NCI-H2029 treated with DMSO at 0.1 percent for 48 hours (cell line): Measurements from ENCODE around the gene BCL2L2.
"Not testable (repeated sequence)": the region's sequence is repeated elsewhere in the genome, so short reads cannot be mapped to it uniquely, and the experiment has no call there.

Experiments used
- DNase-seq: peaks from one replicate; lab custom pipeline; 2025; lab: John Stamatoyannopoulos, UW

BCL2L2 gene

DNA sequence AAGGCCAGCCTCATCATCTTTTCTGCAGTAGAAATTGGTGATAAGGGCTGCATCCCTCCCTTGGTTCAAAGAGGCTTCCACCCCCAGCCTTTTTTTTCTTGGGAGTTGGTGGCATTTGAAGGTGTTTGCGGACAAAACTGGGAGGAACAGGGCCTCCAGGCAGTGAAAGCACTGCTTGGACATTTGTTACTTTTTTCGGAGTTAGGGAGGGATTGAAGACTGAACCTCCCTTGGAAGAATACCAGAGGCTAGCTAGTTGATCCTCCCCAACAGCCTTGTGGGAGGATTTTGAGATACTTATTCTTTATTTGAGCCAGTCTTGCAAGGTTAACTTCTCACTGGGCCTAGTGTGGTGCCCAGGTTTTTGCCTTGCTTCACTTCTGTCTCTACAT is 17.8 kb downstream of the BCL2L2 start:
- DNase-seq: no peak

DNA sequence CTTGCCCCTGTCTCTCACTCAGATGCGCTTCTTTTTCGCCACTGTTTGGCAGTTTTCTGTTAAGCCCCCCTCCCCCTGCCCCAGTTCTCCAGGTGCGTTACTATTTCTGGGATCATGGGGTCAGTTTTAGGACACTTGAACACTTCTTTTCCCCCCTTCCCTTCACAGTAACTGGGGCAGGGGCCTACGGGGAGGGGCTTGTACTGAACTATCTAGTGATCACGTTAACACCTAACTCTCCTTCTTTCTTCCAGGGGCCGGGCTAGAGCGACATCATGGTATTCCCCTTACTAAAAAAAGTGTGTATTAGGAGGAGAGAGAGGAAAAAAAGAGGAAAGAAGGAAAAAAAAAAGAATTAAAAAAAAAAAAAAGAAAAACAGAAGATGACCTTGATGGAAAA is 18.4 kb downstream of the BCL2L2 start:
- no peak for DNase-seq

DNA sequence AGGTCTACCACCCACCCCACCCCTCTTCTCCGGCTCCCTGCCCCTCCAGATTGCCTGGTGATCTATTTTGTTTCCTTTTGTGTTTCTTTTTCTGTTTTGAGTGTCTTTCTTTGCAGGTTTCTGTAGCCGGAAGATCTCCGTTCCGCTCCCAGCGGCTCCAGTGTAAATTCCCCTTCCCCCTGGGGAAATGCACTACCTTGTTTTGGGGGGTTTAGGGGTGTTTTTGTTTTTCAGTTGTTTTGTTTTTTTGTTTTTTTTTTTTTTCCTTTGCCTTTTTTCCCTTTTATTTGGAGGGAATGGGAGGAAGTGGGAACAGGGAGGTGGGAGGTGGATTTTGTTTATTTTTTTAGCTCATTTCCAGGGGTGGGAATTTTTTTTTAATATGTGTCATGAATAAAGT is 19.1 kb downstream of the BCL2L2 start:
- DNase-seq: not testable (repeated sequence)

DNA sequence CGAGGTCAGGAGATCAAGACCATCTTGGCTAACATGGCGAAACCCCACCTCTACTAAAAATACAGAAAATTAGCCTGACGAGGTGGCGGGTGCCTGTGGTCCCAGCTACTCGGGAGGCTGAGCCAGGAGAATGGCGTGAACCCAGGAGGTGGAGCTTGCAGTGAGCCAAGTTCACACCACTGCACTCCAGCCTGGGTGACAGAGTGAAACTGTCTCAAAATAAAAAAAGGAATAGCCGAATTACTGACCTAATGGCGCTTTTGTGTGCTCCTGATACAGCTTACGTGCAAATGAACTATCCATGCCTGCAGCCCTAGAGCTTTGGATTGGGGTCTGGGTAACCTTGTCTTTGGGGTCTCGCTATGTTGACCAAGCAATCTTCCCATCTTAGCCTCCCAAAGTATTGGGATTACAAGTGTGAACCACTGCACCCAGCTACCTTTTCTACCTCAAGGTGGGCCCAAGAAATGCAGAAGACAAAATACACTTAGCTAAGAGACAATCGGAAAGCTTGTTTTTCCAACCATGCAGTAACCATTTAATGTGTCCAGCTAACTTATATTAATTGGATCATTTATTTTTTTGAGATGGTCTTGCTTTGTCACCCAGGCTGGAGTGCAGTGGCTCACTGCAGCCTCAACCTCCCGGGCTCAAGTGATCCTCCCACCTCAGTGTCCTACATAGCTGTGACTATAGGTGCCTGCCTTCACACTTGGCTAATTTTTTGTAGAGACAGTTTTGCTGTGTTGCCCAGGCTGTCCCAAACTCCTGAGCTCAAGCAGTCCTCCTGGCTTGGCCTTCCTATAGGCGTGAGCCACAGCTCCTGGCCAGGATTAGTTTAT is 20.1 kb downstream of the BCL2L2 start:
- DNase-seq: no peak

DNA sequence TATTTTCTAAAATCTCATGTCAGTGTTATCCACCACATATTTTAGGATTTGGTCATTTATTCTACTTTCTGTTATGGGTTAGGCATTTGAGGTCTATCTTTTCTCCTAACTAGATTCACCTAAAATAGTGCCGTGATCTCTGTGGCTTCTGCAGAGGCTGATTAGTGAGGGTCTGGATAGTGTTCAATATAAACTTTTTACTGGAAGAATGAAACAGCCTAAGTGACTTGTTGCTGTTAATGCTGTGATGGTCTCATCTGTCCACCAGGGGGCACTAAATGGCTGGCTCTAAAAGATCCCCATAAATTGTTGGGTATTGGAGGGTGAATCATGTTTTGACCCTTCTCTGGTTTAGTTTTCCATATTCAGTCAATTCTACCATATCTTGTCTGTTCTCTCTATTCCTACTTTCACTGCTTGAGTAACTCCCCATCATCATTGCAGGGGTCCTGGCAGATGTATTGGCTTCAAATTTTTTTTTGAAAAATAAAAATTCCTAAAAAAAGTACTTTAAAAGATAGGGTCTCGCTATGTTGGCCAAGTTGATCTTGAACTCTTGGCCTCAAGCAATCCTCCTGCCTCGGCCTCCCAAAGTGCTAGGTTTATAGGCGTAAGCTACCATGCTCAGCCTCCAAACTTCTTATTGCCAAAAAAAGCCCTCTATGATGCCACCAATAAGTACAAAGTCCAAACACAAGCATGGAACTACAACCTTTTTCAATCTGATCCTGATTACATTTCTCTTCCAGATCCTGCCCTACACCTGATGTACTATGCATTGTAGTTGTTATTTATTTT is 21.5 kb downstream of the BCL2L2 start:
- DNase-seq: peak; percentile 99

DNA sequence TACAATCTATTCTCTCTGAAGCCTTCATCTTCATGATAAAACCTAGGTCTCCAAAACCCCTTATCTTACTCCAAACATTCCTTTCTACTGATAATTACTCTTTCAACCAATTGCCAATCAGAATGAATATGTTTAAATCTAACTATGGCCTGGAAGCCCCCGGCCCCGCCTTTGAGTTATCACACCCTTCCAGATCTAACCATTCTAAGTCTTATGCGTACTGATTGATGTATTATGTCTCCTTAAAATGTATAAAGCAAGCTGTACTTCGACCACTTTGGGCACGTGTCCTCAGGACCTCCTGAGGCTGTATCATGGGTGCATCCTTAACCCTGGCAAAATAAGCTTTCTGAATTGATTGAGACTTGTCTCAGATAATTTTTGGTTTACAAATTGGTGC is 29.0 kb downstream of the BCL2L2 start:
- DNase-seq: no peak

DNA sequence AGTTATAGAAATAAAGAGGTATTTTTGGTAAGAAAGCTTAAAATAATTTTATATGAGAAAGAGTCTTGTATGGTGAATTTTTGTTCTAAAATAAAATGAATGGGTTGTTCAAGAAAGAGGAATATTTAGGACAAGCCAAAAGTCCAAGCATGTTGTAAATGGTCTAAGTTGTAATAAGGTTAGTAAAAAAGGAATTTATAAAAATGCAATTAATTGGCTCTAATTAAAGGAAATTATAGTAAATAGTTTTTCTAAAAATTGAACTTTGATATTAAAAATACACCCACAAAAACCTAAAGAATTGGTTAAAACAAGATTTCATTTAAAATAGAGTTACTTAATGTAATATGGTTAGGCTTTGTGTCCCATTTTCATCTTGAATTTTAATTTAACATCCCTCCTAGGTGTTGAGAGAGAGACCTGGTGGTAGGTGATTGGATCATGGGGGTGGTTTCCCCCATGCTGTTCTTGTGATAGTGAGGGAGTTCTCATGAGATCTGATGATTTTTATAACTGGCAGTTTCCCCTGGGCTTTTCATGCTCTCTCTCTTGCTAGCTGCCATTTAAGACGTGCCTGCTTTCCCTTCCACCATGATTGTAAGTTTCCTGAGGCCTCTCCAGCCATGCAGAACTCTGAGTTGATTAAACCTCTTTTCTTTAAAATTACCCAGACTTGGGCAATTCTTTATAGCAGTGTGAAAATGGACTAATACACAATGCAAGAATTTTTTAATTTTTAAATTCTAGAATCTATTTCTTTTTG is 33.1 kb downstream of the BCL2L2 start:
- no peak for DNase-seq

DNA sequence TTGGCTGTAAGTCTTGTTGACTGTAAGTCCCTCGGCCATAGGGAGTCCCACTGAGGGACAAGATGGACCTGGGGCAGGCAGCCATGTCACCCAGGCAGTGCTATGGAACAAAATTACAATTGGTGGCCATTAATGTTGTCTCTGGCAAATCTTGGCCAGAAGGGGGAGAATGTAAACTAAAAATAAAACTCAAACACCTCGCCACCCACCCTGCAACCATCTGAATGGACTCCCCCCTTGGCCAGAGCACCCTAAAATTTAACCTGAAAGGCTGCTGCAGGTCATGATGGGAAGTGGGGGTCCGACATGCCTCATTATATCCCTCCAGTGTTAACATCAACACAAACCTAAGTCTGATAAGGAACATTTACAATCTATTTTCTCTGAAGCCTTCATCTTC is 37.8 kb downstream of the BCL2L2 start:
- DNase-seq: no peak

DNA sequence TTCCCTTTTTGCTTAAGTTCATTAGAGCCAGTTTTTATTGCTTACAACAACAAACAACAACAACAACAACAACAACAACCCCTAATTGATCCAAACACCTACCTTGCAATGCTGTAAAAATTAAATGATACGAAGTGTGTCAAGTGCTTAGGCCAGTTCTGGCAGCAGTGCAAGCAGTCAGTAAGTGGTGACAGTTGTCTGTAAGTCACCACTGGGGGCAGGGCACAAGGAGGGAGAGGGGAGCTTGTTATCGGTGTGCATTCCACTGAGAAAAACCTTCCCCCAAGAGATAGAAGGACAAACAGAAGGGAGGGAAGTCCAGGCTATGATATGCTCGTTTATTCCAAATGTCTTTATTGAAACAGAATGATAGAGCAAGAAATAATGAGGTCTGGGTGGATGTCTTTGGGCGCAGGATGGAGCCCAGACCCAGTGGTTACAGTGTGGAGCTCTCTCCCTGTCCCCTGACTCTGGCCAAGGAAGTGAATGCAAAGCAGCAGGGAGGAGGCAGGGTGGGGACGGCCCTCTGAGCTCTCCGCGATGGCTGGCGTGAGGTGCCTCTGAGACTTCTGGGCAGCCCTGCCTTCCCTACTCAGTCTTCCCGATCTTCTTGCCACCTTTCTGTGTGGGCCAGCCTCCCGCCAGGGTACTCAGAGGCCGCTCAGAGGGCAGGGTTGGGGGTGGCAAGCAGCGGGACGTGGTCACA is 39.5 kb downstream of the BCL2L2 start:
- DNase-seq: no peak

DNA sequence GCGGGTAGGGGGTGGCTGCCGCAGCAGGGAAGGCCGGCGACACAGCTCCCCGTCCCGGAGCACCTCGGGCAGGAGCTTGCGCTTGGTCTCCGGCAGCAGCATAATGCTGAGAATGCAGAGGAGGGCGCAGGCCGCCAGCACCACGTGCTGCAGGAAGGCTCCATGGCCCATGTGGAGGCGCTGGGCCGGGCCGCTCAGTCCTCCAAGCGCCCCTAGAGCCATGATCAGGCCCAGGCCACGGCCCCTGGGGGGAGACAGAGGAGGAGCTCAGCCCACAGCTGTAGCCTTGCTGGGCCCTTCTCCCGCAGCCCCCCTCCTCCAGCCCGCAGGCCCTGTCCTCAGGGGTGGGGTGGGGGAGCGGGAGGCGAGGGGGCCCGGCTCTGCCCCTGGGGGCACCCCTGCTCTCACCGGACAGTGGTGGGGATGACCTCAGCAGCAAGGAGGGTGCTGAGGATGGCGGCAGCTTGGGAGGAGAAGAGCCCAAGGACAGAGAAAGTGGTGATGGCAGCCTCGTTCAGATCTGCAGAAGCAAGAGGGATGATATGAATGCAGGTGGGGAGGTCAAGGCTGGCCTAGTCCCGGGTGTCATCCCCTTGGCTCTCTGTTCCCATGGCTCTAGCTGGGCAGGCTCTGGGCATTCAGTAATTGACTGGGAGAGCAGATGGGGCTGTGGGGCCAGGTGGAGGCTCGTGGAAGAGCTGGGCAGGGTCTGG is 40.2 kb downstream of the BCL2L2 start:
- no peak for DNase-seq

DNA sequence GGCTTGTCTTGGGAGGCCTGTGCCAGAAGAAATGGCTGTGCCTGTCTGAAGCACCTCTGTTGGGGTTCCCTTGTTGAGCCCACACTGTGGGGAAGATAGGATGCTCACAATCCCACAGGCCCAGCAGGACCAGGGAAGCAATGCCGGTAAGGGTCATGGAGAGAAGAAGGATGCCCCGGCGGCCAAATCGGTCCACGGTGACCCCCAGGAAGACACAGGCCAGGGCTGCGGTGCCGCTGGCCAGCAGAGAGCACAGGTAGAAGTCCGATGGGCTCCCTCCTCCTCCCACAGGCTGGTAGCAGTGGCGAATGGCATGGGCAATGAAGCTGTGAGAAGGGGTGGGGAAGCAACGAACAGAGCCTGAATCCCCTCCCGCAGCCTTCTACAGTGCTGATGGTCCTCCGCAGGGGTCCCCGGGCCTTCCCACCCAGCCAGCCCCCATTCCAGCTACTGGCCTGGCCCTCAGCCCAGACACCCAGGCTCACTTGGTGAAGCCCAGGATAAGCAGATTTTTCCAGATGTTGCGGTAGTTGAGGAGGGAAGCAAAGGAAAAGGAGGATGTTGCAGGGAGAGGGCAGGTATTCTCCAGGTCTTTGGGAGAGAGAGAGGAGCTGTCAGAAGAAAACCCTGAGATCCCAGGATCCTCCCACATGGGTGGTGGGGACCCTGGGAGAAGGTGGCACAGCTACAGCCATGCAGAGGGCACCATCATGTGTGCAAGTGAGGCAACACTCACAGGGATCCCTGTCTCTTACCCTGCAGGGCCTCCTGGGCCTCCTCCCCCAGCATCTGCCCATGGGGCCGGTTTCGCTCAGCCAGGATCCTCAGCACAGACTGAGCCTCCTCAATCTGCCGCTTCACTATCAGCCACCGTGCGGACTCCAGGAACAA is 41.0 kb downstream of the BCL2L2 start:
- no peak for DNase-seq

DNA sequence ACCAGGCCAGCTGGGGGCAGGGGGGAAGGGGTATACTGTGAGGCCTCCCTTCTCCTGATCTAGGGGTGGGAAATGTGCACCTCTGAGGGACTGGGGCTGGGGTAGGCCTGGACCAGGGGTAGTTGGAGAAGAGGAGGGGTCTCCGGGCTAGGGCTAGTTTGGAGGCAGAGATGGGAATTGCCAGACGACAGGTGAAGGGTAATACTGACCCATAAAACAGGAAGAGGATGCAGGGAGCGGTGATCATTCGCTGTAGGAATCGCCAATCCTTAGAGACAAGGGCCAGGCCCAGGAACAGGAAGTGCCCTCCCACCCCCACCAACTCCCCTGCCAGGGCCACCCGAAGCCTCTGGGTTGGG is 41.6 kb downstream of the BCL2L2 start:
- no peak for DNase-seq

DNA sequence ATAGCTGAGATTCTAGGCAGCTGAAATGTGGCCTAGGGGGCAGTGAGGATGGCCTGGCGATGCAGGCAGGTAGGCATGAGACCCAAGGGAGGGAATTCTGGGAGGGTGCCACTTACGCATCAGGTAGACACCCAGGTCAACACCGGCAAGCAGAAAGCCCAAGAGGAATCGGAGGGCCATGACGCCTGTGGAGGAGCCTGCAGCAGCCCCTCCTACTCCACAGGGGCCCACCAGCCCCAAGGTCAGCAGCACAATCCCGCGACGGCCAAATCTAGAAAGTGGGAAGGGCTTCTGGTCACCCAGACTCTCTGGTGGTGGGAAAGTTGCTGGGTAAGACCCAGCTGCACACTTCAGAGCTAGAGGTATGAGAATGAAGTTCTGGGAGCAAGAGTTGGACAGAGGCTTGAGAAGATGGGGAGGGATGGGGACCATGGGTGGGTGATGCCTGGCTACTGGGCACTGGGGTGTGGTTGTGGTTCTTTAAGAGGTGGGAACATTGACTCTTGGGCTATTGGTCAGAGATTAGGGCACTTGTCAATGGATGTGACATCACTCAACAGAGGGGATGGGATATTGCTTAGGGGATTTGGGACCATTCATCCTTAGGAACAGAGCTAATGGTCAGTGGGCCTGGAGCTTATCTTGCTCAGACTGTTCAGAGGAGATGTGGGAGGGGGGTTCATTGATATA is 42.7 kb downstream of the BCL2L2 start:
- DNase-seq: no peak

DNA sequence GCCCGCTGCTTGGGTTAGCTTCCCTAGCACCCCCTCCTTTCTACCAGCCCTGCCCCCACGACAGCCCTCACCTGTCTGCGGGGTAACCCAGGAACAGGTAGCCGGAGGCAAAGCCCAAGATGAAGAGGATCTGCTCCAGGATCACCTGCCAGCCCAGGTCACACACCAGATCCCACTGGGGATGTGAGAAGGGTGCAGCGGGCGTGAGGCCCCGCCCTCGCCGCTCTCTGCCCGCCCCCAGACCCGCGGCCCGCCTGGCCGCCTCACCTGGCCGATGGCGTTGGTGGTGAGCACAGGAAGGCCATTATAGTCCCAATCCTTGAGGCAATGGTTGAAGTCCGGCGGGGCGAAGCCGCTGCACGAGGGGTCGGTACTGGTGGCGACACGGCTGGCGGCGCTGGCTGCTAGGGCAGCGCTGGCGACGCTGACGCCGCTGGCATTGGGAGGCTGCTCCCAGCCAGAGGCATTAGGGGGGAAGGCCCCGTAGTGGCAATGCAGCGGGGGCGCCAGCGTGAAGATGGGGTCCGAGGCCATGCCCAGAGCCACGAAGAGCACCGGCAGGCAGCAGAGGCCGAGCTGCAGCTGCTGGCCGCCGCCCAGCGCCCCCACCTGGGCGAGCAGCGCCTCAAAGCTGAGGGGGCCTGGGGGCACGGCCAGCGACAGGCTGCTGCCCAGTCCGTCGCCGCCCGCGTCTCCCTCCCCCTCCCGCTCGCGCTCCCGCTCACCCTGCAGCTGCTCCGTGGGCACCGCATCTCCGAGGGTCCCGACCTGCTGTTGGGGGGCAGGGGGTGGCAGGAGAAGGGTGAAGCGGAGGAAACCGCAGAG is 45.3 kb downstream of the BCL2L2 start:
- DNase-seq: no peak

DNA sequence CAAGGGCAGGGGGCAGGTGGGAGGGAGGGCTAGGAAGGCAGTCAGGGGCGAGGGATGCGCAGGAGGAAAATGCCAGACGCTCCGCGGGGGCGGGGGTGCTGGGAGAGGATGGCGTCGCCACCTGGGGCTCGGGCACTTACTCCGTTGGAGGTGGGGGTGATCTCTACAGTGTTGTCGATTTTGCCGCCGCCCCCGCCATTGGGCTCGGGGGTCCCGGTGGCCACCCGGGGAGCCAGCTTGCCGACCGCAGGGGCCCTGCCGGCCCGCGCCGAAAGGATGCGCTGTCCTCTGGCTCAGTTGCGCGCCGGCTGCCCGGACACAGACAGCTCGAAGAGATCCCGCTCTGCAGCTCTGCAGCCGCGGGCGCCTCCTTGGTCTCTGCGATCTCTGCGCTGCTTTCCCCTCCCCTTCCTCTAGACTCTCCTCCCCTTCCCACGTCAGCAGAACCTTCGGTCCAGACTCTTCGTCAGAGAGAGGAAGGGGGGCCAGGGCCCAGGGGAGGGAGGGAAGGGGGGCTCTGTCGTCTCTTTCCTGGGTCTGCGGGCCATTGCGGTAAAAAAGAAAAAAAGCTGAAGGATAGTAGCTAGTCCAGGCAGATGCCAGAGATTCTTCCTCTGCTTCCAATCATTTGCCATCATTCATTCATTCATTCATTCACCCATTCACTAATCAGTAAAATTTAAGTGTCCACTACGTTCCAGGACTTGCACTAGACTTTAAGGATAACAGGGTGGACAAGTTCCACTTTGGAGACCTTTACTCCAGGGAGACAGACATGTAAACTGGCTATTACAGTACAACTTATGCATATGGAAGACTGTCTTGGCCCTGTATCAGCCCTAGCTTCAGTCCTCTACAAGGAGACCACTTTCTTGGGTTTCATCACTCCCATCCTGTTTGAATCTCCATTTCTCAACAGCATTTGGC is 46.1 kb downstream of the BCL2L2 start, which contains the start of gene SLC22A17:
SLC22A17 (minus strand) TSS at position 382 of the 927 bp plus-strand sequence.
- peak; percentile 95 for DNase-seq

DNA sequence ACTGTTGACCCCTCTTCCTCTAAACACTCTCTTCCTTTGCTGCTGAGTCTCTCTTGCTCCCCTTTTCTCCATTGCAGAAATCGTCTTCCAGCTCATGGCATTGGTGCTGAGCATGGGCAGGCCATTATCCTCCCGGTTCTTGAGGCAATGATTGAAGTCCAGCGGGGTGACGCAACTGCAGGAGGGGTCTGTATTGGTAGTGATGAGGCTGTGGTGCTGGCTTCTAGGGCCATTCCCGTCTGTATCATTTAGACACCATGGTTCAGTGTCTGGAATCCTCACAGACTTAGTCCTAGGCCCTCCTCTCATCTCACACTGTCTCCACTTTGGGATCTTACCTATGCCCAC is 46.8 kb downstream of the BCL2L2 start:
- DNase-seq: no peak

DNA sequence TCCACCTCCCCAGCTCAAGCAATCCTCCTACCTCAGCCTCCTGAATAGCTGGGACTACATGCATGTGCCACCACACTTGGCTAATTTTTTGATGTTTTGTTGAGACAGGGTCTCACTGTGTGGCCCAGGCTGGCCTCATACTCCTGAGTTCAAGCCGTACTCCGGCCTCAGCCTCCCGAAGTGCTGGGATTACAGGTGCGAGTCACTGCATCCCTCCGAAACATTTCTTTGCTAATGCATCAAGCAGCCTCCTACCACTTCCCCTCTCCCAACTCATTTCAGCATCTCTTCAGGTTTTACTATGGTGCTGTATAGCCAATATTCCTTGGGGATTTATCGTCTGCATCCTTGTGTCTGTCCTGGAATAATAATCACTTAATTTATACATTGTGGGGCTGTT is 48.4 kb downstream of the BCL2L2 start:
- no peak for DNase-seq
